OCI-LY7 (cell line): ENCODE measurements around the gene CCDC85A. TPM values are rescaled to one million over a fixed set of nuclear protein-coding genes. Genes with fewer than 3 reads are reported as not detected.

Experiments
- BruUV-seq: library from RNA; stranded (reverse); fragments of 400-500 nt; replicated peaks from 2 replicates; lab custom pipeline; 2021; lab: Mats Ljungman, UMichigan
- CTCF ChIA-PET: fragments of 300-600 bp; sonication (Branson Sonifier 250); formaldehyde crosslinking; loops from one replicate; lab custom pipeline; 2022; ENCODE audit warnings: antibody characterized with exemption; ENCODE audit not compliant: unreplicated experiment; lab: Charles Lee
- POLR2A ChIA-PET: fragments of 300-600 bp; sonication (Branson Sonifier 250); formaldehyde crosslinking; loops from one replicate; lab custom pipeline; 2022; ENCODE audit warnings: antibody characterized with exemption; lab: Charles Lee
- DNase-seq: peaks from one replicate; pipeline ENCODE4 v3.0.0-alpha.2; 2015; ENCODE audit warnings: low spot score
- H2AFZ ChIP-seq: fragments of 200-600 bp; sonication (generic), shearing (Covaris generic); 2 replicates; pipeline ENCODE4 v1.6.1; 2014; ENCODE audit warnings: mild to moderate bottlenecking, antibody characterized with exemption, low read length, moderate library complexity
- H3K27ac ChIP-seq: fragments of 200-600 bp; sonication (generic); 2 replicates; pipeline ENCODE4 v1.5.1; 2014; ENCODE audit warnings: mixed run types, low read depth, mild to moderate bottlenecking, moderate library complexity, low read length, inconsistent platforms; ENCODE audit not compliant: poor library complexity, severe bottlenecking
- H3K36me3 ChIP-seq: fragments of 200-600 bp; sonication (generic); 2 replicates; pipeline ENCODE4 v1.6.1; 2014; ENCODE audit warnings: mild to moderate bottlenecking, antibody characterized with exemption, low read length, moderate library complexity, mixed read lengths; ENCODE audit not compliant: insufficient read depth
- H3K4me1 ChIP-seq: fragments of 200-600 bp; sonication (generic); 2 replicates; pipeline ENCODE4 v1.5.1; 2014; ENCODE audit warnings: mild to moderate bottlenecking, low read length; ENCODE audit not compliant: insufficient read depth, poor library complexity, severe bottlenecking
- H3K4me2 ChIP-seq: fragments of 200-600 bp; sonication (generic); 2 replicates; pipeline ENCODE4 v1.6.1; 2014; ENCODE audit warnings: mild to moderate bottlenecking, low read length
- H3K4me3 ChIP-seq: fragments of 200-600 bp; sonication (generic); 2 replicates; pipeline ENCODE4 v1.5.1; 2014; ENCODE audit warnings: mild to moderate bottlenecking, low read depth, low read length; ENCODE audit not compliant: poor library complexity, severe bottlenecking
- H3K79me2 ChIP-seq: fragments of 200-600 bp; sonication (generic); 2 replicates; pipeline ENCODE4 v1.6.1; 2016; ENCODE audit warnings: low read depth, mild to moderate bottlenecking, low read length, moderate library complexity, mixed read lengths; ENCODE audit not compliant: insufficient read depth
- H3K9me2 ChIP-seq: fragments of 200-600 bp; sonication (generic); 2 replicates; pipeline ENCODE4 v1.6.1; 2016; ENCODE audit warnings: mild to moderate bottlenecking, low read length, mixed read lengths; ENCODE audit not compliant: insufficient read depth
- H3K9me3 ChIP-seq: fragments of 200-600 bp; sonication (generic); 2 replicates; pipeline ENCODE4 v1.6.1; 2014; ENCODE audit warnings: mild to moderate bottlenecking, mixed run types, low read length, mixed read lengths
- H4K20me1 ChIP-seq: fragments of 200-600 bp; sonication (generic); 2 replicates; pipeline ENCODE4 v1.6.1; 2014; ENCODE audit warnings: mild to moderate bottlenecking, antibody characterized with exemption, low read length, moderate library complexity, mixed read lengths; ENCODE audit not compliant: insufficient read depth
- EZH2phosphoT487 ChIP-seq: fragments of 200-600 bp; sonication (generic); IDR thresholded peaks from 2 replicates; pipeline ENCODE4 v1.6.1; 2018; ENCODE audit warnings: low read depth, borderline replicate concordance, mild to moderate bottlenecking, mixed run types, antibody characterized with exemption, low read length, moderate library complexity, mixed read lengths
- intact Hi-C: fragments of 100-400 bp; cut with micrococcal nuclease; formaldehyde crosslinking; loops from one replicate; pipeline ENCODE4 v1.10.0; 2022; ENCODE audit not compliant: unreplicated experiment
- total RNA-seq, 2 experiments: library from RNA; depleted of rRNA in 1 of 2; stranded (reverse); fragments of >200 nt in 1 of 2; shearing (Covaris generic) in 1 of 2; gene quantifications; 2 replicates each; pipeline ENCODE4 v1.2.3, GENCODE V29; 2014 to 2022
- TF ChIP-seq, protein P1 (sequence below): fragments of 200-600 bp; sonication (generic); conservative IDR thresholded peaks from 2 replicates; pipeline ENCODE4 v1.5.1; 2014; ENCODE audit warnings: mild to moderate bottlenecking, antibody characterized with exemption, low read length, moderate library complexity, mixed read lengths

The CCDC85A gene
- total RNA-seq, 2 experiments from 2014 or later: not detected

DNA sequence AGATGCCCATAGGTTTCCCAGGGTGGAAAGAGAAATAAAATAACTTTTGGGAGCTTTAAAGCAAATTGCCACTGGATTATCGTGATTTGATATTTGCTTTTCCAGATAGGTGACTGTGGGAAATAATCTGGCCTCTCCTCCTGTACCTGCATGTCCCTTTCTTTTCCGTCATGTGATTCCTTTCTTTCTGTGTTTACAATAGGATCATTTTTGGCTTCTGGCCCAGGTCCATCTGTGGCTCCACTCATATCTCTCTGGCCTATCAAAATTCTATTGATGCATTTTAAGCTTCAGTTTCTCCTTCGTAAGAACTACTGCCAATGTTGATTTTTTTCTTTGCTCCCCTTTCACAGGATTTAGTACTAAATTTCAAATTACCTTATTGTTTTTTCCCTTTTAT, 153.6 kb downstream of the CCDC85A start:
- no peak overlapping the region for H3K27ac ChIP-seq
- no peaks in the 10 kb centered on the region for H3K9me2 ChIP-seq
- DNase-seq: no peak
- ChIA-PET POLR2A (interaction anchor here (1.2 kb wide), 1 partner anchor 17 kb away, joined by 7 read pairs; no protein-coding TSS in a partner anchor), CTCF (no interaction called here)
- no peaks in the 10 kb centered on the region for H3K36me3 ChIP-seq
- no peak overlapping the region for H3K4me2 ChIP-seq
- H3K79me2 ChIP-seq: no peaks in the 10 kb centered on the region
- H2AFZ ChIP-seq: no peak overlapping the region
- no TSS peak for BruUV-seq
- H3K4me1 ChIP-seq: no peaks in the 10 kb centered on the region
- H3K4me3 ChIP-seq: no peak overlapping the region
- no peaks in the 10 kb centered on the region for H4K20me1 ChIP-seq
- intact Hi-C loops: no loop called here
- H3K9me3 ChIP-seq: no peaks in the 10 kb centered on the region
- TF ChIP-seq EZH2phosphoT487: no peak
- TF ChIP-seq, protein P1, sequence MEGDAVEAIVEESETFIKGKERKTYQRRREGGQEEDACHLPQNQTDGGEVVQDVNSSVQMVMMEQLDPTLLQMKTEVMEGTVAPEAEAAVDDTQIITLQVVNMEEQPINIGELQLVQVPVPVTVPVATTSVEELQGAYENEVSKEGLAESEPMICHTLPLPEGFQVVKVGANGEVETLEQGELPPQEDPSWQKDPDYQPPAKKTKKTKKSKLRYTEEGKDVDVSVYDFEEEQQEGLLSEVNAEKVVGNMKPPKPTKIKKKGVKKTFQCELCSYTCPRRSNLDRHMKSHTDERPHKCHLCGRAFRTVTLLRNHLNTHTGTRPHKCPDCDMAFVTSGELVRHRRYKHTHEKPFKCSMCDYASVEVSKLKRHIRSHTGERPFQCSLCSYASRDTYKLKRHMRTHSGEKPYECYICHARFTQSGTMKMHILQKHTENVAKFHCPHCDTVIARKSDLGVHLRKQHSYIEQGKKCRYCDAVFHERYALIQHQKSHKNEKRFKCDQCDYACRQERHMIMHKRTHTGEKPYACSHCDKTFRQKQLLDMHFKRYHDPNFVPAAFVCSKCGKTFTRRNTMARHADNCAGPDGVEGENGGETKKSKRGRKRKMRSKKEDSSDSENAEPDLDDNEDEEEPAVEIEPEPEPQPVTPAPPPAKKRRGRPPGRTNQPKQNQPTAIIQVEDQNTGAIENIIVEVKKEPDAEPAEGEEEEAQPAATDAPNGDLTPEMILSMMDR: no peak

DNA sequence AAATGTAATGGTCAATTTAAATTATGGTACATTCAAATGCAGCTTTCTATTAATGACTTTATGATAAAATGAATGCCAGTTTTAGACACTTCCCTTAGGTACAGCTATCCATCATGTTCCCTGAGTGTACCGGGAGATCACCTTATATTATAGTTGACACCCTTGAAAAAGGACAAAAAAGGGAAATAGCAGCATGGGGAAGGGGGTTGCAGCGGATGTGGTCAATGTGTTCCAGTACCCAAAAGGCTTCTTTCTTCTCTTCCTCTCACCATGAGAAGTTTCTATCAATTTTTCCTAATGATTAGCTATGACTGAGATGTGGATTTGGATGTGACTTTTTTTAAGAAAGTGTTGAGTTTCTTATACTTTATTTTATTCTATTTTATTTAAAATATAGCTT, 154.4 kb downstream of the CCDC85A start:
- no TSS peak for BruUV-seq
- no peak for DNase-seq
- Histone ChIP-seq H3K9me3 (no peaks in the 10 kb centered on the region), H3K9me2 (no peaks in the 10 kb centered on the region), H3K4me2 (no peak overlapping the region), H3K79me2 (no peaks in the 10 kb centered on the region), H4K20me1 (no peaks in the 10 kb centered on the region), H3K4me1 (no peaks in the 10 kb centered on the region), H3K27ac (no peak overlapping the region), H3K36me3 (no peaks in the 10 kb centered on the region), H3K4me3 (no peak overlapping the region), H2AFZ (no peak overlapping the region)
- POLR2A ChIA-PET: interaction anchor here (0.6 to 1.2 kb wide), 2 partner anchors 16 to 92 kb away, joined by 3 to 7 read pairs; no protein-coding TSS in a partner anchor
- no peak for TF ChIP-seq EZH2phosphoT487
- TF ChIP-seq, protein P1: no peak
- intact Hi-C loops: no loop called here
- CTCF ChIA-PET: no interaction called here

DNA sequence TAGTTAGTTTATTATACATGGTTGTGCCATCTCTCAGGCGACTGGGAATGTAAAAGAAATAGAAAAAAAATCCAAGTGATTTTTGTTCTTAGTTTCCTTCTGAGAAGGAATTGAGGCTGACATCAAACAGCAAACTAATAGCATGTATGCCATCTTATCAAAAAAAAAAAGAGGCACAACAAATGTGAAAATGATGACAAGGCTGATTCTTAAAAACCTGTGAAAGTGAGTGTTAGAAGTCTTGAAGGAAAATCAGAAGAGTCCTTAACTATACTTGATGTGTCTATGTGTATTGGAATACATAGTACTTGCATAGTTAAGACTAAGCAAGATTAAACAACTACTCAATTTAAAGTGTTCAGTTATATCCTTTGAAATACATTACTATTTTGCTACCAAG, 161.0 kb downstream of the CCDC85A start:
- POLR2A ChIA-PET: no interaction called here

More for the DNA sequence above, 161.0 kb downstream of the CCDC85A start:
- Histone ChIP-seq H3K79me2 (no peaks in the 10 kb centered on the region), H4K20me1 (no peaks in the 10 kb centered on the region), H2AFZ (no peak overlapping the region), H3K9me2 (no peaks in the 10 kb centered on the region), H3K4me1 (no peaks in the 10 kb centered on the region), H3K4me2 (no peak overlapping the region), H3K9me3 (no peaks in the 10 kb centered on the region), H3K36me3 (no peaks in the 10 kb centered on the region), H3K4me3 (no peak overlapping the region), H3K27ac (no peak overlapping the region)
- DNase-seq: no peak
- intact Hi-C loops: no loop called here
- BruUV-seq: no TSS peak
- no peak for TF ChIP-seq EZH2phosphoT487
- TF ChIP-seq, protein P1: no peak
- CTCF ChIA-PET: no interaction called here
